ENCODE results near the gene WFDC8.

Gene WFDC8

GRCh38 chr20:45539382-45539781, 39.7 kb downstream of the WFDC8 start, which contains the start of gene WFDC6:
TSS of gene WFDC6 (minus strand) at chr20:45539482. CDS start at chr20:45539407, 75 bp downstream.
- no peak for TF ChIP-seq ZNF335 (tag by site-specific recombination; conservative IDR thresholded peaks at IDR 0.05)
- TF ChIP-seq ZNF292 (tag by site-specific recombination; IDR thresholded peaks at IDR 0.05; ENCODE audit: borderline replicate concordance, low read depth): no peak
- TF ChIP-seq ZNF37A (tag by site-specific recombination; IDR thresholded peaks at IDR 0.05): no peak
- no peak for TF ChIP-seq ZNF138 (tag by site-specific recombination; IDR thresholded peaks at IDR 0.05; ENCODE audit: borderline replicate concordance)
- TF ChIP-seq ZNF274 (IDR thresholded peaks at IDR 0.05; ENCODE audit: low read length): no peak
- TF ChIP-seq ZNF274 (tag by site-specific recombination; IDR thresholded peaks at IDR 0.05; ENCODE audit: borderline replicate concordance): no peak
- H3K4me3 ChIP-seq (ENCODE audit: low read depth, low read length): no peak within 1 kb of the TSS
- H3K4me1 ChIP-seq (ENCODE audit: control insufficient read depth, insufficient read depth, low read length): no peaks in the 10 kb centered on the region
- no peaks in the 10 kb centered on the region for H3K36me3 ChIP-seq (ENCODE audit: control insufficient read depth in 2 of 2, insufficient read depth in 1 of 2, low read length in 2 of 2)
- POLR2A ChIA-PET: no interaction called here
- CTCF ChIA-PET: interaction anchor here (0.6 to 1.5 kb wide), 2 partner anchors 209 to 232 kb away, joined by 3 to 5 read pairs; no protein-coding TSS in a partner anchor
- no peaks in the 10 kb centered on the region for H3K9me3 ChIP-seq (ENCODE audit: control insufficient read depth, insufficient read depth, low read depth, low read length)
- H3K27ac ChIP-seq (ENCODE audit: extremely low read depth, low read depth, low read length): no peak within 1 kb of the TSS

GRCh38 chr20:45538209-45538799, 40.8 kb downstream of the WFDC8 start:
- CTCF ChIA-PET: interaction anchor here (1.5 kb wide), 1 partner anchor 233 kb away, joined by 5 read pairs; no protein-coding TSS in a partner anchor
- Histone ChIP-seq H3K4me3 (ENCODE audit: low read depth, low read length) (no peak overlapping the region), H3K27ac (ENCODE audit: extremely low read depth, low read depth, low read length) (no peak overlapping the region), H3K9me3 (ENCODE audit: control insufficient read depth, insufficient read depth, low read depth, low read length) (no peaks in the 10 kb centered on the region), H3K36me3 (ENCODE audit: control insufficient read depth in 2 of 2, insufficient read depth in 1 of 2, low read length in 2 of 2) (no peaks in the 10 kb centered on the region), H3K4me1 (ENCODE audit: control insufficient read depth, insufficient read depth, low read length) (no peaks in the 10 kb centered on the region)
- TF ChIP-seq BCL11B (tag by site-specific recombination; IDR thresholded peaks at IDR 0.05; ENCODE audit: low read depth) (no peak), ZIC2 (tag by site-specific recombination; IDR thresholded peaks at IDR 0.05) (no peak), ZNF837 (tag by site-specific recombination; IDR thresholded peaks at IDR 0.05) (no peak), ZNF777 (tag by site-specific recombination; IDR thresholded peaks at IDR 0.05; ENCODE audit: borderline replicate concordance) (no peak), ZNF133 (tag by site-specific recombination; IDR thresholded peaks at IDR 0.05) (no peak), ZNF473 (tag by site-specific recombination; IDR thresholded peaks at IDR 0.05) (no peak), ZNF449 (tag by site-specific recombination; IDR thresholded peaks at IDR 0.05) (no peak), FEZF1 (tag by site-specific recombination; IDR thresholded peaks at IDR 0.05) (no peak), HOXD13 (CRISPR knock-in tag; IDR thresholded peaks at IDR 0.05; ENCODE audit: borderline replicate concordance) (no peak), ZNF610 (tag by site-specific recombination; IDR thresholded peaks at IDR 0.05; ENCODE audit: borderline replicate concordance) (no peak), YY1 (tag by site-specific recombination; IDR thresholded peaks at IDR 0.05) (no peak), GLIS1 (tag by site-specific recombination; IDR thresholded peaks at IDR 0.05) (no peak), ZSCAN23 (tag by site-specific recombination; IDR thresholded peaks at IDR 0.05) (no peak)
- TF ChIP-seq, protein P1, sequence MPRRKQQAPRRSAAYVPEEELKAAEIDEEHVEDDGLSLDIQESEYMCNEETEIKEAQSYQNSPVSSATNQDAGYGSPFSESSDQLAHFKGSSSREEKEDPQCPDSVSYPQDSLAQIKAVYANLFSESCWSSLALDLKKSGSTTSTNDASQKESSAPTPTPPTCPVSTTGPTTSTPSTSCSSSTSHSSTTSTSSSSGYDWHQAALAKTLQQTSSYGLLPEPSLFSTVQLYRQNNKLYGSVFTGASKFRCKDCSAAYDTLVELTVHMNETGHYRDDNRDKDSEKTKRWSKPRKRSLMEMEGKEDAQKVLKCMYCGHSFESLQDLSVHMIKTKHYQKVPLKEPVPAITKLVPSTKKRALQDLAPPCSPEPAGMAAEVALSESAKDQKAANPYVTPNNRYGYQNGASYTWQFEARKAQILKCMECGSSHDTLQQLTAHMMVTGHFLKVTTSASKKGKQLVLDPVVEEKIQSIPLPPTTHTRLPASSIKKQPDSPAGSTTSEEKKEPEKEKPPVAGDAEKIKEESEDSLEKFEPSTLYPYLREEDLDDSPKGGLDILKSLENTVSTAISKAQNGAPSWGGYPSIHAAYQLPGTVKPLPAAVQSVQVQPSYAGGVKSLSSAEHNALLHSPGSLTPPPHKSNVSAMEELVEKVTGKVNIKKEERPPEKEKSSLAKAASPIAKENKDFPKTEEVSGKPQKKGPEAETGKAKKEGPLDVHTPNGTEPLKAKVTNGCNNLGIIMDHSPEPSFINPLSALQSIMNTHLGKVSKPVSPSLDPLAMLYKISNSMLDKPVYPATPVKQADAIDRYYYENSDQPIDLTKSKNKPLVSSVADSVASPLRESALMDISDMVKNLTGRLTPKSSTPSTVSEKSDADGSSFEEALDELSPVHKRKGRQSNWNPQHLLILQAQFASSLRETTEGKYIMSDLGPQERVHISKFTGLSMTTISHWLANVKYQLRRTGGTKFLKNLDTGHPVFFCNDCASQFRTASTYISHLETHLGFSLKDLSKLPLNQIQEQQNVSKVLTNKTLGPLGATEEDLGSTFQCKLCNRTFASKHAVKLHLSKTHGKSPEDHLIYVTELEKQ (tag by site-specific recombination; IDR thresholded peaks at IDR 0.05; ENCODE audit: borderline replicate concordance): no peak
- TF ChIP-seq, protein P2, sequence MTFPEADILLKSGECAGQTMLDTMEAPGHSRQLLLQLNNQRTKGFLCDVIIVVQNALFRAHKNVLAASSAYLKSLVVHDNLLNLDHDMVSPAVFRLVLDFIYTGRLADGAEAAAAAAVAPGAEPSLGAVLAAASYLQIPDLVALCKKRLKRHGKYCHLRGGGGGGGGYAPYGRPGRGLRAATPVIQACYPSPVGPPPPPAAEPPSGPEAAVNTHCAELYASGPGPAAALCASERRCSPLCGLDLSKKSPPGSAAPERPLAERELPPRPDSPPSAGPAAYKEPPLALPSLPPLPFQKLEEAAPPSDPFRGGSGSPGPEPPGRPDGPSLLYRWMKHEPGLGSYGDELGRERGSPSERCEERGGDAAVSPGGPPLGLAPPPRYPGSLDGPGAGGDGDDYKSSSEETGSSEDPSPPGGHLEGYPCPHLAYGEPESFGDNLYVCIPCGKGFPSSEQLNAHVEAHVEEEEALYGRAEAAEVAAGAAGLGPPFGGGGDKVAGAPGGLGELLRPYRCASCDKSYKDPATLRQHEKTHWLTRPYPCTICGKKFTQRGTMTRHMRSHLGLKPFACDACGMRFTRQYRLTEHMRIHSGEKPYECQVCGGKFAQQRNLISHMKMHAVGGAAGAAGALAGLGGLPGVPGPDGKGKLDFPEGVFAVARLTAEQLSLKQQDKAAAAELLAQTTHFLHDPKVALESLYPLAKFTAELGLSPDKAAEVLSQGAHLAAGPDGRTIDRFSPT (tag by site-specific recombination; IDR thresholded peaks at IDR 0.05): no peak
- POLR2A ChIA-PET: no interaction called here
